Activated CD4-positive, alpha-beta T cell treated with anti-CD3 and anti-CD28 coated beads for 36 hours (primary cell): ENCODE measurements around the gene ZNF143. TPM values are rescaled to one million over a fixed set of nuclear protein-coding genes. Genes with fewer than 3 reads are reported as not detected.

Experiments used
- ATAC-seq: fragments of 200-7000 bp; cut with Tn5 transposase; one replicate; pipeline ENCODE4 v1.10.0; 2021; ENCODE audit warnings: mild to moderate bottlenecking, moderate library complexity
- CTCF ChIA-PET: fragments of 350-600 bp; sonication (Branson Sonifier 250); formaldehyde crosslinking; loops from one replicate; lab custom pipeline; 2021; ENCODE audit warnings: antibody characterized with exemption; lab: Charles Lee
- POLR2A ChIA-PET: fragments of 350-600 bp; sonication (Branson Sonifier 250); formaldehyde crosslinking; loops from one replicate; lab custom pipeline; 2021; ENCODE audit warnings: antibody characterized with exemption, inconsistent platforms; lab: Charles Lee
- DNase-seq: peaks from one replicate; pipeline ENCODE4 v3.0.0-alpha.2; 2020
- H3K27ac Mint-ChIP-seq: one replicate; pipeline ENCODE4 v1.8.0; 2021; ENCODE audit warnings: mixed read lengths
- H3K27me3 Mint-ChIP-seq: one replicate; pipeline ENCODE4 v1.8.0; 2021; ENCODE audit warnings: mixed read lengths
- H3K36me3 Mint-ChIP-seq: one replicate; pipeline ENCODE4 v1.8.0; 2021; ENCODE audit warnings: low read depth, mixed read lengths
- H3K4me1 Mint-ChIP-seq: one replicate; pipeline ENCODE4 v1.8.0; 2021; ENCODE audit warnings: mixed read lengths
- H3K4me3 Mint-ChIP-seq: one replicate; pipeline ENCODE4 v1.8.0; 2021; ENCODE audit warnings: mild to moderate bottlenecking, moderate library complexity, mixed read lengths
- H3K9me3 Mint-ChIP-seq: one replicate; pipeline ENCODE4 v1.8.0; 2021; ENCODE audit warnings: low read depth, mixed read lengths
- intact Hi-C, 2 experiments: fragments of 100-400 bp; cut with DNase I in 1 of 2; cut with micrococcal nuclease in 1 of 2; formaldehyde crosslinking; loops; one replicate each; pipeline versions ENCODE4 v1.14.2 to v1.15.1; 2022 to 2024; cut with DNase I, micrococcal nuclease
- total RNA-seq, 2 experiments: library from RNA; stranded (reverse); gene quantifications; one replicate each; pipeline ENCODE4 v1.2.3, GENCODE V29; 2021

The ZNF143 gene
- total RNA-seq, 2 experiments from 2014 or later: 32.6 to 34.9 TPM

GRCh38 chr11:9462172-9462799 is 1.5 kb downstream of the ZNF143 start:
- no peaks in the 10 kb centered on the region for H3K9me3 Mint-ChIP-seq
- intact Hi-C loops: loop anchor here (5.0 to 10.0 kb wide), 5 partner anchors 100 to 1293 kb away; partner anchors contain the start of genes ADM (in 1 of the 2), AKIP1 (in 1 of the 2), CTR9 (in 1 of the 2) and TMEM9B (in 1 of the 2)
- DNase-seq (no peak), ATAC-seq (no peak)
- H3K27me3 Mint-ChIP-seq: no peaks in the 10 kb centered on the region
- peak overlapping the region; percentile 93 for H3K4me3 Mint-ChIP-seq
- H3K4me1 Mint-ChIP-seq: peaks cover 27% of the 10 kb centered on the region
- peaks cover 15% of the 10 kb centered on the region for H3K36me3 Mint-ChIP-seq
- POLR2A ChIA-PET: interaction anchor here (0.6 to 2.4 kb wide), 5 partner anchors 28 to 198 kb away, joined by 3 to 8 read pairs (median 3); no protein-coding TSS in a partner anchor
- peak overlapping the region; percentile 91 for H3K27ac Mint-ChIP-seq
- CTCF ChIA-PET: interaction anchor here (1.6 kb wide), 1 partner anchor 72 kb away, joined by 4 read pairs; no protein-coding TSS in a partner anchor

DNA sequence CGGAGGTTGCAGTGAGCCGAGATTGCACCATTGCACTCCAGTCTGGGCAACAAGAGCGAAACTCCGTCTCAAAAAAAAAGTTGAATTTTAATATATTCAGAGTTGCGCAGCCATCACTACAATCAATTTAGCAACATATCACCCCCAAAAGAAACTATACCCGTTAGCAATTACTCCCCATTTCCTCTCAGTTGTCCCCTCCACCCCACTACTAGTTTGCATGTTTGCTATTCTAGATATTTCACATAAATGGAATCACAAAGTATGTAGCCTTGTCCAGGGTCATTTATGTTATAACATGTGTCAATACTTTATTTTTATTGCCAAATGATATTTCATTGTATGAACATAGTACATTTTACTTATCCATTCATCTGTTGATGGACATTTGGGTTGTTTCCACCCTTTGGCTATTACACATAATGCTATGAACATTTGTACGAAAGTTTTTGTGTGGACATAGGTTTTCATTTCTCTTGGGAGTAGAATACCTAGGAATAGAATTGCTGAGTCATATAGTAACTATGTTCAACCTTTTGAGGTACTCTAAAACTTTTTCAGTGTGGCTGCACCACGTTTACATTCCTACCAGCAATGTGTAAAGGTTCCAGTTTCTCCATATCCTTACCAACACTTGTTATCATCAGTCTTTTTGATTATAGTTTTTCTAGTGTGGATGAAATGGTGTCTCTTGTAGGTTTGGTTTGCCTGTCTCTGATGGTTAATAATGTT is 2.2 kb downstream of the ZNF143 start:
- ATAC-seq: no peak
- H3K4me1 Mint-ChIP-seq: peaks cover 29% of the 10 kb centered on the region
- CTCF ChIA-PET: interaction anchor here (1.6 kb wide), 1 partner anchor 72 kb away, joined by 4 read pairs; no protein-coding TSS in a partner anchor

GRCh38 chr11:9470765-9471164 is 10.0 kb downstream of the ZNF143 start:
- ATAC-seq (no peak), DNase-seq (no peak)
- Mint-ChIP-seq H3K27ac (peak overlapping the region; percentile 2), H3K4me1 (peaks cover 6% of the 10 kb centered on the region), H3K36me3 (peaks cover 22% of the 10 kb centered on the region), H3K27me3 (no peaks in the 10 kb centered on the region), H3K4me3 (no peak overlapping the region), H3K9me3 (no peaks in the 10 kb centered on the region)
- ChIA-PET POLR2A (no interaction called here), CTCF (interaction anchor here (1.5 to 2.2 kb wide), 3 partner anchors 10 to 36 kb away, joined by 4 to 6 read pairs (median 4); no protein-coding TSS in a partner anchor)
- intact Hi-C loops: no loop called here

More for the DNA sequence above, 2.2 kb downstream of the ZNF143 start:
- peak overlapping the region; percentile 86 for H3K27ac Mint-ChIP-seq
- no peaks in the 10 kb centered on the region for H3K27me3 Mint-ChIP-seq
- H3K4me3 Mint-ChIP-seq: peak overlapping the region; percentile 93
- H3K36me3 Mint-ChIP-seq: peaks cover 18% of the 10 kb centered on the region
- POLR2A ChIA-PET: no interaction called here
- DNase-seq: no peak
- H3K9me3 Mint-ChIP-seq: no peaks in the 10 kb centered on the region
- intact Hi-C loops: loop anchor here (5.0 to 10.0 kb wide), 5 partner anchors 101 to 1292 kb away; partner anchors contain the start of genes ADM (in 1 of the 2), AKIP1 (in 1 of the 2), CTR9 (in 1 of the 2) and TMEM9B (in 1 of the 2)

DNA sequence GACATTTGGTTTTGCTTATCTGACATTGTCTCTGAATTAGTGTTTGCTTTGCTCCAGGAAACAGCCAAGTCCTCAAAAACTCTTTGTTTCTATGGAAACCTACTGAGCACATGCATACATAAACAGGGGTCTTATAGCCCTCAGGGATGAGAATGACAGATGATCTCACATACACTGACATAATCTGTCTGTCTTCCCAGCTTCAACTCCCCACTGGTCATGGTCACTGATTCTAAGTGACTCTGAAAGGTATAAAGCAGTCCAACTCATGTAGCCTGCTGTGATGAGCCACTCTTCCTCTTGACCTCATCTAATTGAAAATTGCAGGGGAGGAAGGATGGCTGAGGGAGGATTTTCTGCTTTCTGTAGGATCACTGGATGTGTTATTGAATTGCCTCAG is 12.6 kb downstream of the ZNF143 start:
- Mint-ChIP-seq H3K27ac (no peak overlapping the region), H3K9me3 (no peaks in the 10 kb centered on the region), H3K4me1 (no peaks in the 10 kb centered on the region), H3K4me3 (no peak overlapping the region), H3K36me3 (peaks cover 28% of the 10 kb centered on the region), H3K27me3 (no peaks in the 10 kb centered on the region)
- no peak for DNase-seq
- intact Hi-C loops: no loop called here
- POLR2A ChIA-PET: no interaction called here
- no peak for ATAC-seq
- CTCF ChIA-PET: interaction anchor here (0.6 to 1.6 kb wide), 2 partner anchors 24 to 33 kb away, joined by 4 to 5 read pairs; no protein-coding TSS in a partner anchor

GRCh38 chr11:9479899-9480298 is 19.1 kb downstream of the ZNF143 start:
- H3K4me3 Mint-ChIP-seq: no peak overlapping the region
- H3K27ac Mint-ChIP-seq: no peak overlapping the region
- no peaks in the 10 kb centered on the region for H3K4me1 Mint-ChIP-seq
- H3K9me3 Mint-ChIP-seq: no peaks in the 10 kb centered on the region
- intact Hi-C loops: no loop called here
- H3K27me3 Mint-ChIP-seq: no peaks in the 10 kb centered on the region
- CTCF ChIA-PET: interaction anchor here (0.5 to 1.6 kb wide), 4 partner anchors 10 to 197 kb away, joined by 3 to 11 read pairs (median 4); no protein-coding TSS in a partner anchor
- POLR2A ChIA-PET: no interaction called here
- DNase-seq: no peak
- no peak for ATAC-seq
- peaks cover 38% of the 10 kb centered on the region for H3K36me3 Mint-ChIP-seq

GRCh38 chr11:9489080-9489765 is 28.4 kb downstream of the ZNF143 start:
- no peaks in the 10 kb centered on the region for H3K27me3 Mint-ChIP-seq
- H3K36me3 Mint-ChIP-seq: peaks cover 13% of the 10 kb centered on the region
- H3K4me1 Mint-ChIP-seq: no peaks in the 10 kb centered on the region
- no peaks in the 10 kb centered on the region for H3K9me3 Mint-ChIP-seq
- ATAC-seq: no peak
- H3K4me3 Mint-ChIP-seq: no peak overlapping the region
- ChIA-PET POLR2A (no interaction called here), CTCF (interaction anchor here (0.5 to 1.6 kb wide), 8 partner anchors 8 to 441 kb away, joined by 3 to 6 read pairs (median 3); no protein-coding TSS in a partner anchor)
- no peak for DNase-seq
- no peak overlapping the region for H3K27ac Mint-ChIP-seq
- intact Hi-C loops: no loop called here

DNA sequence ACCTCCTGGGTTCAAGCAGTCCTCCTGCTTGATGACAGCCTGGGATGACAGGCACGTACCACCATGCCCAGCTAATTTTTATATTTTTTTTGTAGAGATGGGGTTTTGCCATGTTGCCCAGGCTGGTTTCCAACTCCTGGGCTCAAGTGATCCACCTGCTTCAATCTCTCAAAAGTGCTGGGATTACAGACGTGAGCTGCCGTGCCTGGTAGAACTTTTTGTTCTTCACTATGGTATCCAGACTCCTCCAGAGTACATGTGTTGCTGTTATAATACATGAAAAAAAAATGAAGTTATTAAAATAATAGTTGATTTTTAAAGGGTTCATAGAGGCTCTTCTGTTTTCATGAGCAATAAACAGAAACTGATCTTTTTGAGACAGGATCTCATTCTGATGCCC is 29.6 kb downstream of the ZNF143 start:
- DNase-seq (no peak), ATAC-seq (no peak)
- CTCF ChIA-PET: interaction anchor here (0.9 to 1.6 kb wide), 3 partner anchors 11 to 324 kb away, joined by 3 to 6 read pairs (median 3); no protein-coding TSS in a partner anchor
- H3K9me3 Mint-ChIP-seq: no peaks in the 10 kb centered on the region
- POLR2A ChIA-PET: interaction anchor here (0.7 kb wide), 1 partner anchor 29 kb away, joined by 3 read pairs; no protein-coding TSS in a partner anchor
- peaks cover 17% of the 10 kb centered on the region for H3K36me3 Mint-ChIP-seq
- intact Hi-C loops: no loop called here
- H3K4me1 Mint-ChIP-seq: no peaks in the 10 kb centered on the region
- no peak overlapping the region for H3K27ac Mint-ChIP-seq
- H3K27me3 Mint-ChIP-seq: no peaks in the 10 kb centered on the region
- H3K4me3 Mint-ChIP-seq: no peak overlapping the region

DNA sequence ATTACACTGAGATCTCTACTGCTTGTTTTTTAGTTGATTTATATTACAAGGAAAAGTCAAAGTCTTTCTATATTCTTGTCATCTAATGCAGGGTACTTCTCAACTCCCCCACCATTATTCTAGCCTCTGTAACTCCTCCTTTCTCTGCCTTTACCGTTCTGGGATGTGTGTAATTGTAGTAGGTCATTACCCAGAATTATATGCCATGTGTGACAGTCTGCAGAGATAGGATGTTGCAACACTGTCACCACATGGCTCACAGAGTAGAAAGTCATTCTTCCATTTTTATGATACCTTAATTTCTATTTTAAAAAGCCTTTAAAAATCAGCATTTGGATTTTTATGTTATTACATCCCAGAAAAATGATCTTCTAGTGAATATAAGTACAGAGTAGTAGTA is 32.7 kb downstream of the ZNF143 start:
- no peak for DNase-seq
- ATAC-seq: no peak
- H3K27me3 Mint-ChIP-seq: no peaks in the 10 kb centered on the region
- H3K4me1 Mint-ChIP-seq: no peaks in the 10 kb centered on the region
- peaks cover 32% of the 10 kb centered on the region for H3K36me3 Mint-ChIP-seq
- CTCF ChIA-PET: interaction anchor here (0.6 to 2.5 kb wide), 2 partner anchors 13 to 567 kb away, joined by 3 to 12 read pairs; no protein-coding TSS in a partner anchor
- H3K4me3 Mint-ChIP-seq: no peak overlapping the region
- H3K9me3 Mint-ChIP-seq: no peaks in the 10 kb centered on the region
- POLR2A ChIA-PET: no interaction called here
- H3K27ac Mint-ChIP-seq: no peak overlapping the region
- intact Hi-C loops: no loop called here

DNA sequence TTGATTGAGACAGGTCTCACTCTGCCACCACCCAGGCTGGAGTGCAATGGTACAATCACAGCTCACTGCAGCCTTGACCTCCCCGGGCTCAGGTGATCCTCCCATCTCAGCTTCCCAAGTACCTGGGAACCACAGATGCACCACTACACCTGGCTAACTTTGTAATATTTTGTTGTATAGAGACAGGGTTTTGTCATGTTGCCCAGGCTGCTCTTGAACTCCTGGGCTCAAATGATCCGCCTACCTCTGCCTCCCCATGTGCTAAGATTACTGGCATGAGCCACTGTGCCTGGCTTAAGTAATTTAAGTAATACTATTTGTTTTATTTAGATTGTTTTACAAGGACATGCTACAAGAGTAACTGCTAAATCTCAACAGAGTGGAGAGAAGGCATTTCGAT is 33.5 kb downstream of the ZNF143 start:
- no peak for DNase-seq
- intact Hi-C loops: no loop called here
- Mint-ChIP-seq H3K36me3 (peaks cover 31% of the 10 kb centered on the region), H3K9me3 (no peaks in the 10 kb centered on the region), H3K4me1 (no peaks in the 10 kb centered on the region), H3K27me3 (no peaks in the 10 kb centered on the region), H3K4me3 (no peak overlapping the region), H3K27ac (no peak overlapping the region)
- no peak for ATAC-seq
- CTCF ChIA-PET: no interaction called here
- POLR2A ChIA-PET: no interaction called here

- ChIA-PET CTCF (interaction anchor here (0.8 kb wide), 1 partner anchor 10 kb away, joined by 3 read pairs; no protein-coding TSS in a partner anchor), POLR2A (no interaction called here)
- DNase-seq: no peak
- no peaks in the 10 kb centered on the region for H3K27me3 Mint-ChIP-seq
- H3K4me1 Mint-ChIP-seq: no peaks in the 10 kb centered on the region
- ATAC-seq: no peak
- no peak overlapping the region for H3K27ac Mint-ChIP-seq
- intact Hi-C loops: no loop called here
- no peak overlapping the region for H3K4me3 Mint-ChIP-seq
- no peaks in the 10 kb centered on the region for H3K9me3 Mint-ChIP-seq
- H3K36me3 Mint-ChIP-seq: peaks cover 33% of the 10 kb centered on the region
Measured at GRCh38 chr11:9495803-9496514, 35.1 kb downstream of the ZNF143 start.
